Measurements from ENCODE around the gene CACNG6.
"Not testable (repeated sequence)": the region's sequence is repeated elsewhere in the genome, so short reads cannot be mapped to it uniquely, and the experiment has no call there.

Gene CACNG6

GRCh38 chr19:53991224-53992113, at the start of gene CACNG6:
Gene CACNG6, plus strand, starts transcription at chr19:53991637. Its CDS starts 1,241 bp downstream, at chr19:53992878.
- no peak for DNase-seq (ENCODE audit: low read depth)

GRCh38 chr19:53942001-53942786, 49.2 kb upstream of the CACNG6 start:
- no peak for DNase-seq (ENCODE audit: low read depth)

DNA sequence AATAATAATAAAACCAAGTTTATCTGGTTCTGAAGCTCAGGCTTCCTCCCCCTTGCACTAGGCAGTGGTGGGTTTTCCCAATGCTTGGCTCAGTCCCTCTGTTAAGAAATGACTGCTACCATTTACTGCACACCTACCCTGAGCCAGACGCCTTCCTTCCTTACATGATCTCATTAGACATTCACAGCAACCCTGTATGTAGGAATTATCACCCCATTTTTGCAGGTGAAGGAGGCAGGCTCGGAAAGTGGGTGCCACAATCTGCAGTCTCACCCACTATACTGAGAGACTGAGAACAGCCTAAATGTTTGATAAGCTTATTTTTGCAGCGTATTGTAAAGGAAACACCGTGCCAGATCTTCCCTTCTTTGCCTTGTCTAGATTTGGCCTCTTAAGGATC, 47.0 kb upstream of the CACNG6 start:
- no peak for DNase-seq (ENCODE audit: low read depth)

- no peak for DNase-seq (ENCODE audit: low read depth)
These were observed 46.5 kb upstream of the CACNG6 start for GRCh38 chr19:53944933-53945332.

DNA sequence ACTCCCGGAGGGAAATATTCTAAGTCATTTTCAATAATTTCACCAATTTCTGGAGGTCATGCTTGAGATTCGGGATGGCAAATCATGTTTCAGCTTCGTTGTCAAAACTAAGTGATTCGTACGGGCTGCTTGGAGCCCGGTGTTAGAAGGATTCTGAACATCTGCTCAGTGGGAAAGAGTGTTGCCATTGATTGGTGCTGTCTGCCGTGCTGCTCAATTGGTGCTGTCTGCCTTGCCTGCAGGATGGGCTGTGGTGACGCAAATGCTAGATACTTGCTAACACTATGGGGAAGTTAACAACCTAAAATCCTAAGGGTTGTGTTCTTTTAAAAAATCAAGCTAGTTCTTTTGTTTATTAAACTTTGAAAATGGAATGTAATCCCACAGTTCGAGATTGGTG, 46.0 kb upstream of the CACNG6 start:
- DNase-seq (ENCODE audit: low read depth): no peak

DNA sequence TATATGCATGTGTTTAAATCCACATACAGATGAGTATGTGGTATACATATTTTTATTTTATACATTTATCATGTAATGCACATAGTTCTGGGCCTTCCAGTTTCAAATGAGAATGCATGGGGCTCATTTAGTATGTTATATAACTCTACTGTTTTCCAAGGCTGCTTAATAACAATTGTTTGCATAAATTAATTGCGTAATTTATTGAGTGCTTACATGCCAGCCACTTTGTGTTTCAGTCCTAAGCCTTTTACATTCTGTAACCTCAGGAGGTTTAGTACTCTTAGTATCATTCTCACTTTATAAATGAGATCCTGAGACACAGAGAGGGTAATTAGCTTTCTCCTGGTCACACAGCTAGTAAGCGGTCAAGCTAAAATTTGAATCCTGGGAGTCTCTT, 45.4 kb upstream of the CACNG6 start:
- no peak for DNase-seq (ENCODE audit: low read depth)

GRCh38 chr19:53947624-53948023, 43.8 kb upstream of the CACNG6 start:
- DNase-seq (ENCODE audit: low read depth): no peak

DNA sequence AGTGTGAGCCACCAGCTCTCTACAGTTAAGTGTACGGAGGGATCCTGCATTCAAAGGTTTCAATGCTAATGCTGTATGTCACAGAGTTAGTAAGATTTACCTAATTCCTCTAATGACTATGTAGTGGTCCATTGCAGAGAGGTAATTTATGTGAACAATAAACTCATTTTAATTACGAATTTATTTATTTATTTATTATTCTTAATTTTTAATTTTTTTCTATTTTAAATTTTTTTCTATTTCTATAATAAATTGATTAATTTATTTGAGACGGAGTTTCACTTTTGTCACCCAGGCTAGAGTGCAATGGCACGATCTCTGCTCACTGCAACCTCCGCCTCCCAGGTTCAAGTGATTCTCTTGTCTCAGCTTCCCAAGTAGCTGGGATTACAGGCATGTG, 42.8 kb upstream of the CACNG6 start:
- DNase-seq (ENCODE audit: low read depth): not testable (repeated sequence)

GRCh38 chr19:53951436-53951835, 40.0 kb upstream of the CACNG6 start:
- DNase-seq (ENCODE audit: low read depth): no peak

GRCh38 chr19:53951947-53952346, 39.5 kb upstream of the CACNG6 start:
- DNase-seq (ENCODE audit: low read depth): no peak

GRCh38 chr19:53953383-53953782, 38.1 kb upstream of the CACNG6 start:
- no peak for DNase-seq (ENCODE audit: low read depth)

- DNase-seq (ENCODE audit: low read depth): no peak
These were observed 33.8 kb upstream of the CACNG6 start for GRCh38 chr19:53957448-53958167.

GRCh38 chr19:53958168-53958571, 33.3 kb upstream of the CACNG6 start:
- DNase-seq (ENCODE audit: low read depth): no peak

DNA sequence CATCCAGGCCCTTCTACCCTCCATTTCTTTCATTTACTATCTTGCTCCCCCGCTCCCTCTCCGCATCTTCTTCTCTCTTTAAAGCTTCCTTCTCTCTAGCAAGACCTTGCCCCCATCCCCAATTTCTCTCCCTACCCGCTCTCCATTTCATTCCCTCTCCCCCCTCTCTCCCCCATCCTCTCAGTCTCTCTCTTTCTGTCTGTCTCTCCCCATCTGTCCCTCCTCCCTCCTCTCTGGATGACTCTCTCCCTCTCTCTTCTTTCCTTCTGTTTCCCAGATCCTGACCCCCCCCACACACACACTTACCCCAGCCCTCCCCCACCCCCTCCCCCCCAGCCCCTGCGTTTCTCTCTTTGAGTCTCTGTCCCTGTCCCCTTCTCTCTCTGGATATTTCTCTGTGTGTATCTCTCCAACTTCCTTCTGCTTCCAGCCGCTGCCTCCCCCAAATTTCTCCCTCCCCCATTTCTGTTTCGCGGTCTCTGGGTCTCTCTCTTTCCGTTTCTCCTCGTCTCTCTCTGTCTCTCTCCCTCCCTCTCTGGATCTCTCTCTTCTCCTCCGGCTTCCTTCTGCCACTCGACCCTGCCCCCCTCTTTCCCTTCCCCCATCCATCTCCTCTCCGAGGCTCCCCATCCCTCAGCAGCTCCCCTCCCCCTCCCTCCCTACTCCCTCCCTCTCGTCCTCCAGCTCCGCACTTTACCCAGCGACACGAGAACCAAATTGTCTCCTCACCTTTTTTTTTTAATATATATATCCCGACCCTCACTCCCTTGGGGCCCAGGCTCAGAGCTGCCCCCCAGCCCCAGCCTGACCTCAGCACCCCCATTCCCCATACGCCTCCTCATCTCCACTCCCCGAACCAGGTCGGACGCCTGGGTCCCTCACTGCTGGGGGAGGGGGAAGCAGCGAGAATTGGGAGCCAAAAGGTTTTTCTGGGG, 32.3 kb upstream of the CACNG6 start:
- DNase-seq (ENCODE audit: low read depth): no peak

DNA sequence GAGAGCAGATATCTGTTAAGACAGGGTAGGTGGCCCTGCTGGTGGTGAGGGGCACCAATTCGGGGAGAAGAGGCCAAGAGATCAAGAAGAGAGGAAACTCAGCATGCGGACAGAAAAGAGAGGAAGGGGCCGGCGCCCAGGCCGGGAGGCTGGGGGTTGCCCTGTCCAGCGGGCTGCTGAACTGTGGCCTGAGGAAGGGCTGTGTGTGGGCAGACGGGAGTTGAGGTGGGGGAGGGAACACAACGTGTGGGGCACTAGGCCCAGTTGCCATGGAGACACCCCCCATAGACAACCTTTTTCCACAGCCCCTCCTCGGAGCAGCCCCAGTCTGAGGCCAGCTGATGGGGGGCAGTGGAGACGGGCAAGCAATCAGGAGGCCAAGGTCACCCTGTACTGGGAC, 31.2 kb upstream of the CACNG6 start:
- DNase-seq (ENCODE audit: low read depth): no peak

- DNase-seq (ENCODE audit: low read depth): no peak
These were observed 30.6 kb upstream of the CACNG6 start for GRCh38 chr19:53960886-53961285.

DNA sequence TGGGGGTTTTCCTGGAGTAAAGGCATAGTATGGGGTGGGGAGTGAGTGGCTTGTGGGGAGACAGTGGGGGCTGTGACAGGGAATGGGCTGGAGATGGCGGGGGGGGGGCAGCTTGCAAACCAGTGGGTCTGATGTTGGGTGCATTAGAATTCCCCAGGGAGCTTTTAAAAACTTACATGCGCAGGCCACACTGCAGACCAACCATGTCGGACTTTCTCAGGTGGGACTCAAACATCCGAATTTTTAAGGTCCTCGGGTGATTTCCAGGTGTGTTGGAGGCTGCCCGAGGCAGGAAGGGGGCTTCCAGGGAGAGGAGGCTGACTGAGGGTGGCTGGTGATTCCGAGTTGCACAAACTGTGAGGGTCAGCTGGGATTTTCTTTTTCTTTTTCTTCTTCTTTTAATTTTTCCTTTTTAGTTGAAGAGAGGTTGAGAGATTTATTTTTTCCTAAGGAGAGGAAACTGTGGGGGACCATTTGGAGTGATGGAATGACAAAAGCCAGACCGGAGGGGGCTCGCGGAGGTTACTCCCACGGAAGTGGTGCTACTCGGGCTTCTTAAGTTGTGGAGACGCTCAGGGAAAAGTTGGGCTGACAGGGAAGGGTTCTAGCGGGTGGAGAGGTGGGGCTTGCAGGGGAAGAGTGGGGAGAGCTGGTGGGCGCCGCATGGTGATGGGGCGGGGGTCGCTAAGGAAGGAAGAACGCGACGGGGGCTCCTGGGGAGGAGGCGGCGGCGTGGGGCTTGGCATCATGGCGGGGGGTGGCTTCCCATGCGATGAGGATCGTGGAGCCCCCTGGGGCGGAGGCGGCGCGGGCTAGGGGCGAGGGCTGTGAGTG, 29.7 kb upstream of the CACNG6 start:
- no peak for DNase-seq (ENCODE audit: low read depth)

- DNase-seq (ENCODE audit: low read depth): no peak
These were observed 28.5 kb upstream of the CACNG6 start, which contains the start of gene CACNG8 for GRCh38 chr19:53962887-53963431. Gene CACNG8, plus strand, starts transcription at chr19:53962937.

DNA sequence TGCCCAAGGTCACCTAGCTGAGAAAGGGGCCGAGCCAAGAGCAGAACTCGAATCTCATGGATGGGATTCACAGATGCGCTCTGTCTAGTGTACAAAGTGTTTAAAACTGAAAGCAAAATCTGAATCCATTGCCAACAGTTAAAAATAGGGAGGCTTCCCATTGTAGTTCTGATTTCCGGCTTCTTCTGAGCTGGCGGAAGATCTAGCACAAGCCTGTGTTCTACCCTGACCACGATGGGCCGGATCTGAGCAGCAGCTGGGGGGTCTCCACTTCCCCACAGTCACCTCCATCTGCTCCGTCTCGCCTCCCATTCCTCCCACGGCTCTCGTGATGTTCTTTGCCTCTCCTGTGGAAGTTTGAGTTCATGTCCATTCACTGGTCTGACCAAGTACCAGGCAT, 26.3 kb upstream of the CACNG6 start:
- DNase-seq (ENCODE audit: low read depth): no peak

- no peak for DNase-seq (ENCODE audit: low read depth)
These were observed 24.5 kb upstream of the CACNG6 start for GRCh38 chr19:53966931-53967330.
